GM12878 (cell line): ENCODE results near the gene PMPCA. TPM values are rescaled to one million over a fixed set of nuclear protein-coding genes. Genes with fewer than 3 reads are reported as not detected.

Experiments used
- ATAC-seq: fragments of 200-7000 bp; cut with Tn5 transposase; 3 replicates; pipeline ENCODE4 v1.9.1; 2020; ENCODE audit warnings: mild to moderate bottlenecking, moderate library complexity
- BruUV-seq: library from RNA; stranded (reverse); fragments of 400-500 nt; replicated peaks from 2 replicates; lab custom pipeline; 2021; lab: Mats Ljungman, UMichigan
- CTCF ChIA-PET: fragments of 300-600 bp; sonication (Branson Sonifier 250); formaldehyde crosslinking; extraction: SDS; loops from one replicate; lab custom pipeline; 2021; ENCODE audit warnings: inconsistent platforms; lab: Yijun Ruan, JAX
- POLR2A ChIA-PET: fragments of 350-600 bp; formaldehyde crosslinking; extraction: SDS; loops from one replicate; lab custom pipeline; 2021; ENCODE audit warnings: inconsistent platforms; lab: Charles Lee
- RAD21 ChIA-PET: fragments of 300-600 bp; sonication (Branson Sonifier 250); formaldehyde crosslinking; loops from one replicate; lab custom pipeline; 2023; ENCODE audit warnings: antibody characterized with exemption; ENCODE audit not compliant: unreplicated experiment; lab: Charles Lee
- SMC1A ChIA-PET: fragments of 300-600 bp; sonication (Branson Sonifier 250); formaldehyde crosslinking; loops from one replicate; lab custom pipeline; 2023; ENCODE audit not compliant: unreplicated experiment, uncharacterized antibody; lab: Charles Lee
- DNase-seq: peaks from one replicate; pipeline ENCODE4 v3.0.0-alpha.2; 2011; ENCODE audit warnings: low read depth, low spot score
- FAIRE-seq: peaks from 3 replicates; lab custom pipeline; 2011; peaks lifted over from hg19 to GRCh38; lab: Jason Lieb, UNC
- H2AFZ ChIP-seq: 2 replicates; pipeline ENCODE4 v1.6.0; 2011; ENCODE audit warnings: low read depth, low read length, control low read depth; ENCODE audit not compliant: control insufficient read depth
- H3K27ac ChIP-seq: 2 replicates; pipeline ENCODE4 v1.5.1; 2011; ENCODE audit warnings: control low read depth; ENCODE audit not compliant: control insufficient read depth, insufficient read depth
- H3K27me3 ChIP-seq, 2 experiments: replicated peaks in 1 of 2; 2 replicates each; pipeline versions ENCODE4 v1.6.0 to v1.6.1; 2011; ENCODE audit warnings: low read length in 1 of 2; ENCODE audit not compliant: control insufficient read depth in 2 of 2, insufficient read depth in 2 of 2
- H3K36me3 ChIP-seq, 2 experiments: 2 replicates each; pipeline ENCODE4 v1.5.1; 2011; ENCODE audit warnings: low read length in 1 of 2; ENCODE audit not compliant: control insufficient read depth in 2 of 2, insufficient read depth in 2 of 2
- H3K4me1 ChIP-seq: 2 replicates; pipeline ENCODE4 v1.6.1; 2011; ENCODE audit warnings: mild to moderate bottlenecking, low read length, moderate library complexity, mixed read lengths; ENCODE audit not compliant: control insufficient read depth, insufficient read depth
- H3K4me2 ChIP-seq: 2 replicates; pipeline ENCODE4 v1.6.0; 2011; ENCODE audit warnings: control low read depth; ENCODE audit not compliant: control insufficient read depth, insufficient read depth
- H3K4me3 ChIP-seq: fragments of 200-600 bp; sonication (generic); 2 replicates; pipeline ENCODE4 v1.5.1; 2016
- H3K79me2 ChIP-seq: 2 replicates; pipeline ENCODE4 v1.6.0; 2011; ENCODE audit warnings: low read length; ENCODE audit not compliant: control insufficient read depth, insufficient read depth
- H3K9ac ChIP-seq: 2 replicates; pipeline ENCODE4 v1.8.0; 2011; ENCODE audit warnings: low read length, control low read depth, mixed read lengths; ENCODE audit not compliant: control insufficient read depth, insufficient read depth
- H3K9me3 ChIP-seq: replicated peaks from 3 replicates; pipeline ENCODE4 v1.5.1; 2011; ENCODE audit warnings: mild to moderate bottlenecking, low read length; ENCODE audit not compliant: control insufficient read depth, insufficient read depth
- H4K20me1 ChIP-seq: 2 replicates; pipeline ENCODE4 v1.6.0; 2011; ENCODE audit not compliant: control insufficient read depth, insufficient read depth
- BCLAF1 ChIP-seq: fragments of 450-650 bp; IDR thresholded peaks from 2 replicates; pipeline ENCODE4 v1.6.1; 2017; ENCODE audit warnings: antibody characterized with exemption, mild to moderate bottlenecking, moderate library complexity
- CBX5 ChIP-seq: sonication (generic); IDR thresholded peaks from 2 replicates; pipeline ENCODE4 v1.6.1; 2016; ENCODE audit warnings: low read depth, moderate library complexity, mild to moderate bottlenecking, inconsistent platforms
- CREB1 ChIP-seq: IDR thresholded peaks from 2 replicates; pipeline ENCODE4 v1.6.1; 2012; ENCODE audit warnings: low read depth, mild to moderate bottlenecking, inconsistent platforms
- GABPA ChIP-seq: IDR thresholded peaks from 2 replicates; pipeline ENCODE4 v1.6.1; 2014; ENCODE audit warnings: antibody characterized with exemption, low read depth, mild to moderate bottlenecking, inconsistent platforms
- HDAC6 ChIP-seq: fragments of 200-600 bp; sonication (generic); IDR thresholded peaks from one replicate; pipeline ENCODE4 v1.8.0; 2017; ENCODE audit warnings: antibody characterized with exemption; ENCODE audit not compliant: unreplicated experiment
- LARP7 ChIP-seq: fragments of 450-650 bp; IDR thresholded peaks from 2 replicates; pipeline ENCODE4 v1.6.1; 2017; ENCODE audit warnings: mild to moderate bottlenecking
- NKRF ChIP-seq: fragments of 450-650 bp; conservative IDR thresholded peaks from 2 replicates; pipeline ENCODE4 v1.6.1; 2017; ENCODE audit warnings: mild to moderate bottlenecking, moderate library complexity
- PAX5 ChIP-seq: IDR thresholded peaks from 2 replicates; pipeline ENCODE4 v1.6.1; 2011; ENCODE audit warnings: low read depth, low read length, borderline replicate concordance
- POU2F2 ChIP-seq: IDR thresholded peaks from 3 replicates; pipeline ENCODE4 v1.6.1; 2011; ENCODE audit warnings: low read depth, mild to moderate bottlenecking, low read length, borderline replicate concordance
- ZBED1 ChIP-seq: IDR thresholded peaks from 2 replicates; pipeline ENCODE4 v1.6.1; 2016; ENCODE audit warnings: borderline replicate concordance
- ZNF24 ChIP-seq: fragments of 450-650 bp; IDR thresholded peaks from 2 replicates; pipeline ENCODE4 v1.6.1; 2017; ENCODE audit warnings: antibody characterized with exemption, mild to moderate bottlenecking
- ZNF274 ChIP-seq: IDR thresholded peaks from one replicate; pipeline ENCODE4 v1.8.0; 2011; ENCODE audit not compliant: insufficient read length, insufficient read depth
- ZNF687 ChIP-seq: fragments of 450-650 bp; IDR thresholded peaks from 2 replicates; pipeline ENCODE4 v1.6.1; 2017; ENCODE audit warnings: mild to moderate bottlenecking, moderate library complexity
- WGBS: methylation state at CpG from one replicate; pipeline ENCODE4 v1.1.6; 2016; ENCODE audit warnings: low lambda C conversion rate; ENCODE audit not compliant: insufficient replicate concordance, insufficient coverage; ENCODE audit errors: missing lambda C conversion rate; 5-methylcytosine and 5-hydroxymethylcytosine counted together
- in situ Hi-C: fragments of 300-500 bp; cut with MboI; formaldehyde crosslinking; loops from 9 replicates; pipeline ENCODE4 v1.14.3; 2018; ENCODE audit warnings: mixed read lengths
- intact Hi-C: fragments of 100-400 bp; cut with micrococcal nuclease; formaldehyde crosslinking; loops from one replicate; pipeline ENCODE4 v1.14.2; 2022; ENCODE audit not compliant: unreplicated experiment
- polyA plus RNA-seq, 11 experiments: library from polyadenylated mRNA; depleted of rRNA in 4 of 11; unstranded in 6 of 11; stranded (reverse) in 5 of 11; fragments of >200 nt; fragmentation: Nextera tagmentation in 4 of 11; fragmentation: Illumina TruSeq in 1 of 11; extraction: Ambion mirVana in 4 of 11; extraction: Trizol in 1 of 11; gene quantifications; 1 replicate in 1 of 11; 2 replicates in 10 of 11; pipeline versions ENCODE4 v1.2.1 to v1.2.3, GENCODE V29; 2011 to 2016; ENCODE audit warnings: inconsistent platforms in 2 of 11, missing spikeins in 2 of 11, low read depth in 1 of 11
- total RNA-seq, 4 experiments: library from RNA; depleted of rRNA in 3 of 4; stranded (reverse); fragments of >200 nt in 3 of 4; fragmentation: Illumina TruSeq in 1 of 4; extraction: Trizol in 1 of 4; gene quantifications; 2 replicates each; pipeline versions ENCODE4 v1.2.1 to v1.2.3, GENCODE V29; 2013 to 2021

Gene PMPCA
- total and polyA plus RNA-seq, 10 of the 15 experiments (the other 5 are each of a cell fraction or from before 2014, with no cell fraction given), result 8.1 to 137 (median 75.7) TPM

GRCh38 chr9:136363106-136363948, 47.1 kb upstream of the PMPCA start, which contains the start of gene DNLZ:
TSS of gene DNLZ (minus strand) at chr9:136363744. CDS start at chr9:136363714, 30 bp downstream.
- H2AFZ ChIP-seq, result peak within 1 kb of the TSS; percentile 75
- SMC1A ChIA-PET, result interaction anchor here (0.9 to 1.3 kb wide), 2 partner anchors 24 to 193 kb away, joined by 3 to 4 read pairs; no protein-coding TSS in a partner anchor
- TF ChIP-seq LARP7, result peak; percentile 99
- peak; percentile 85 for TF ChIP-seq GABPA
- peak; percentile 78; the same call in 1 of the 2 replicates for TF ChIP-seq CBX5
- 0 out of 2 replicates have a peak, but pooled peaks have one; percentile 65 for TF ChIP-seq BCLAF1
- no peak for TF ChIP-seq ZBED1
- peak; percentile 27; the same call in 1 of the 2 replicates for TF ChIP-seq ZNF24
- TF ChIP-seq CREB1, result peak; percentile 67
- no peak for TF ChIP-seq HDAC6
- peak; percentile 73; the same call in 1 of the 2 replicates for TF ChIP-seq ZNF687
- peak; percentile 25; the same call in 1 of the 2 replicates for TF ChIP-seq PAX5
- no peak for TF ChIP-seq ZNF274
- peak; percentile 53; the same call in 2 of the 3 replicates for TF ChIP-seq POU2F2
- peak; percentile 95 for TF ChIP-seq NKRF

More at GRCh38 chr9:136363106-136363948, 47.1 kb upstream of the PMPCA start, which contains the start of gene DNLZ:
- Histone ChIP-seq H3K79me2 (no peaks in the 10 kb centered on the region), H3K36me3 (no peaks in the 10 kb centered on the region), H3K4me1 (peaks cover 10% of the 10 kb centered on the region), H3K27me3 (no peaks in the 10 kb centered on the region), H3K4me3 (peak within 1 kb of the TSS; percentile 89), H4K20me1 (no peaks in the 10 kb centered on the region), H3K9ac (peak within 1 kb of the TSS; percentile 88), H3K9me3 (no peaks in the 10 kb centered on the region; the same call in 2 of the 3 replicates), H3K27ac (peak within 1 kb of the TSS; percentile 90), H3K4me2 (peak within 1 kb of the TSS; percentile 69)
- peak; percentile 68 for DNase-seq
- RAD21 ChIA-PET, result interaction anchor here (0.6 to 1.6 kb wide), 8 partner anchors 9 to 266 kb away, joined by 3 to 8 read pairs (median 4); no protein-coding TSS in a partner anchor
- intact Hi-C loops, result no loop called here
- in situ Hi-C loops, result no loop called here
- 3% methylated on average over 52 of the region's 97 CpGs for WGBS
- peak; percentile 93 for ATAC-seq
- BruUV-seq, result no TSS peak
- CTCF ChIA-PET, result interaction anchor here (0.7 to 1.6 kb wide), 13 partner anchors 9 to 298 kb away, joined by 3 to 10 read pairs (median 4); partner anchors contain the start of genes ENTR1 and PMPCA
- POLR2A ChIA-PET, result interaction anchor here (0.6 to 1.2 kb wide), 5 partner anchors 38 to 256 kb away, joined by 3 to 10 read pairs (median 4); no protein-coding TSS in a partner anchor
- FAIRE-seq, result peak; percentile 96
